Prostate gland (tissue), 2 donors: ENCODE results near the gene GBE1.

Source experiments
- POLR2A ChIP-seq: fragments of 450-650 bp; IDR thresholded peaks from one replicate; pipeline ENCODE4 v1.6.1; 2016; ENCODE audit warnings: antibody characterized with exemption, mild to moderate bottlenecking
- POLR2AphosphoS5 ChIP-seq: sonication (generic); formaldehyde crosslinking; IDR thresholded peaks from one replicate; pipeline ENCODE4 v1.6.1; 2017; ENCODE audit warnings: antibody characterized with exemption
- TF ChIP-seq, protein P1 (sequence below), 4 experiments: fragments of 200-600 bp in 2 of 4; fragments of 450-650 bp in 2 of 4; sonication (generic) in 2 of 4; IDR thresholded peaks; 1 replicate in 3 of 4; 2 replicates in 1 of 4; pipeline ENCODE4 v1.5.1; 2016 to 2019; ENCODE audit warnings: antibody characterized with exemption in 4 of 4, mild to moderate bottlenecking in 2 of 4, moderate library complexity in 2 of 4

DNA sequence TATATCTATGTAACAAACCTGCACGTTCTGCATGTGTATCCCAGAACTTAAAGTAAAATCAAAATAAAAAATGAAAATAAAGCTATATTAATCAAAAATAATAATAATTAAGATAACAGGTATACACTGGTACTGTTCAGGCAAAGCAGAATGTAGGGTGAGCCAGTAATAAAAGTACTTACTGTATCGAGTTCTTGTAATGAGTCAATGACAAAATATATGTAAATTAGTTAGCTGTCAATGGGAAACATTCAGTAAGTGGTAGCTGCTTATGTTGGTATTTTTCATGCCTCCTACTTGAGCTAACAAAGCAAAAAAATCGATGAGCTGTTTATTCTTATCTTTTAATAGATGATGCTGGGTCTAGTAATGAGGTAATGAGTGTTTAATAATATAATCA is 93.2 kb downstream of the GBE1 start:
- no peak for TF ChIP-seq POLR2A
- TF ChIP-seq POLR2AphosphoS5 = no peak
- TF ChIP-seq, protein P1, sequence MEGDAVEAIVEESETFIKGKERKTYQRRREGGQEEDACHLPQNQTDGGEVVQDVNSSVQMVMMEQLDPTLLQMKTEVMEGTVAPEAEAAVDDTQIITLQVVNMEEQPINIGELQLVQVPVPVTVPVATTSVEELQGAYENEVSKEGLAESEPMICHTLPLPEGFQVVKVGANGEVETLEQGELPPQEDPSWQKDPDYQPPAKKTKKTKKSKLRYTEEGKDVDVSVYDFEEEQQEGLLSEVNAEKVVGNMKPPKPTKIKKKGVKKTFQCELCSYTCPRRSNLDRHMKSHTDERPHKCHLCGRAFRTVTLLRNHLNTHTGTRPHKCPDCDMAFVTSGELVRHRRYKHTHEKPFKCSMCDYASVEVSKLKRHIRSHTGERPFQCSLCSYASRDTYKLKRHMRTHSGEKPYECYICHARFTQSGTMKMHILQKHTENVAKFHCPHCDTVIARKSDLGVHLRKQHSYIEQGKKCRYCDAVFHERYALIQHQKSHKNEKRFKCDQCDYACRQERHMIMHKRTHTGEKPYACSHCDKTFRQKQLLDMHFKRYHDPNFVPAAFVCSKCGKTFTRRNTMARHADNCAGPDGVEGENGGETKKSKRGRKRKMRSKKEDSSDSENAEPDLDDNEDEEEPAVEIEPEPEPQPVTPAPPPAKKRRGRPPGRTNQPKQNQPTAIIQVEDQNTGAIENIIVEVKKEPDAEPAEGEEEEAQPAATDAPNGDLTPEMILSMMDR (IDR thresholded peaks at IDR 0.05) = no peak
